Mesendoderm (in vitro differentiated cells): ENCODE results near the gene TPRA1.

ENCODE experiments used
- DNase-seq: peaks from one replicate; pipeline ENCODE4 v3.0.0; 2013
- H2AK5ac ChIP-seq: 2 replicates; pipeline ENCODE4 v1.6.1; 2013; ENCODE audit warnings: low read length, inconsistent platforms
- H2BK120ac ChIP-seq: 2 replicates; pipeline ENCODE4 v1.6.1; 2013; ENCODE audit warnings: low read depth, mild to moderate bottlenecking, low read length, moderate library complexity, mixed read lengths
- H2BK15ac ChIP-seq: replicated peaks from 2 replicates; pipeline ENCODE4 v1.6.1; 2013; ENCODE audit warnings: low read depth, mild to moderate bottlenecking, moderate library complexity
- H2BK5ac ChIP-seq: 2 replicates; pipeline ENCODE4 v1.6.1; 2013; ENCODE audit warnings: low read length, inconsistent platforms
- H3K18ac ChIP-seq: 2 replicates; pipeline ENCODE4 v1.6.1; 2013; ENCODE audit warnings: mild to moderate bottlenecking, low read length, mixed read lengths
- H3K23ac ChIP-seq: one replicate; pipeline ENCODE4 v1.6.1; 2013; ENCODE audit warnings: low read length
- H3K27ac ChIP-seq: 2 replicates; pipeline ENCODE4 v1.5.1; 2013; ENCODE audit warnings: low read depth, mild to moderate bottlenecking, inconsistent platforms, low read length, moderate library complexity
- H3K27me3 ChIP-seq: 2 replicates; pipeline ENCODE4 v1.6.1; 2013; ENCODE audit warnings: low read length, control low read depth, mild to moderate bottlenecking, inconsistent platforms; ENCODE audit not compliant: insufficient read depth, poor library complexity
- H3K36me3 ChIP-seq: 2 replicates; pipeline ENCODE4 v1.6.1; 2013; ENCODE audit warnings: low read length, inconsistent platforms; ENCODE audit not compliant: control insufficient read depth, insufficient read depth
- H3K4ac ChIP-seq: one replicate; pipeline ENCODE4 v1.6.1; 2013; ENCODE audit warnings: low read depth, mild to moderate bottlenecking, low read length, moderate library complexity
- H3K4me1 ChIP-seq: 2 replicates; pipeline ENCODE4 v1.6.1; 2013; ENCODE audit warnings: low read depth, low read length, inconsistent platforms; ENCODE audit not compliant: control insufficient read depth
- H3K4me2 ChIP-seq: 2 replicates; pipeline ENCODE4 v1.6.1; 2013; ENCODE audit warnings: low read length
- H3K4me3 ChIP-seq: 2 replicates; pipeline ENCODE4 v1.5.1; 2013; ENCODE audit warnings: mild to moderate bottlenecking, low read length
- H3K56ac ChIP-seq: one replicate; pipeline ENCODE4 v1.6.1; 2013; ENCODE audit warnings: low read length
- H3K79me1 ChIP-seq: 2 replicates; pipeline ENCODE4 v1.6.1; 2013; ENCODE audit warnings: low read length, inconsistent platforms
- H3K79me2 ChIP-seq: 2 replicates; pipeline ENCODE4 v1.6.1; 2013; ENCODE audit warnings: mild to moderate bottlenecking, low read length; ENCODE audit not compliant: control insufficient read depth, insufficient read depth
- H3K9ac ChIP-seq: 2 replicates; pipeline ENCODE4 v1.6.1; 2013; ENCODE audit warnings: low read length, inconsistent platforms
- H4K5ac ChIP-seq: one replicate; pipeline ENCODE4 v1.6.1; 2013; ENCODE audit warnings: low read length
- H4K8ac ChIP-seq: one replicate; pipeline ENCODE4 v1.6.1; 2013; ENCODE audit warnings: low read depth, mild to moderate bottlenecking, control low read depth, low read length, moderate library complexity
- WGBS: extraction: QIAGEN DNeasy Blood & Tissue Kit; methylation state at CpG from one replicate; pipeline ENCODE4 v1.1.7; 2013; ENCODE audit warnings: low lambda C conversion rate, missing lambda C conversion rate; ENCODE audit not compliant: insufficient coverage; ENCODE audit errors: extremely low coverage; 5-methylcytosine and 5-hydroxymethylcytosine counted together

TPRA1 gene

DNA sequence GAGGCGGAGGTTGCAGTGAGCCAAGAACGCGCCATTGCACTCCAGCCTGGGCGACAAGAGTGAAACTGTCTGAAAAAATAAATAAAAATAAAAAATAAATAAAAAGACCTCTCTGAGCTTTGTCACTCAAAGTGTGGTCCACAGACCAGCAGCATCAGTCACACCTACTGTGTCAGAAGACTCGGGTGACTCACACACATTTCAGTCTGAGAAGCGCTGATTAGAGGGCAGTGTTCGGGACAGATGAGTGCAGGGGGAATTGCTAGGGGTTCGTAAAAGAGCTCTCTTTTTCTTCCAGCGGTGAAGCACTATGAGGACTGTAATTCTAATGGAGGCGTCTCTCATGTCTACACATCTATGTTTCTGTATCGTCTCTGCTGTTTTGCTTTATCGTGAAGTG is 44.1 kb upstream of the TPRA1 start:
- Histone ChIP-seq H3K56ac (no peak overlapping the region), H3K4me2 (no peak overlapping the region), H3K9ac (no peak overlapping the region), H2BK5ac (no peak overlapping the region), H3K18ac (no peak overlapping the region), H3K4ac (no peak overlapping the region), H3K36me3 (no peaks in the 10 kb centered on the region), H2BK120ac (no peak overlapping the region), H3K27ac (no peak overlapping the region), H2BK15ac (no peak overlapping the region), H4K5ac (no peak overlapping the region), H3K79me1 (no peaks in the 10 kb centered on the region), H3K27me3 (no peaks in the 10 kb centered on the region), H2AK5ac (no peak overlapping the region), H3K4me1 (no peaks in the 10 kb centered on the region), H3K23ac (no peak overlapping the region), H3K79me2 (no peaks in the 10 kb centered on the region), H4K8ac (no peak overlapping the region), H3K4me3 (no peak overlapping the region)
- no peak for DNase-seq
- no CpG with 5 or more reads among the region's 12 CpGs for WGBS

DNA sequence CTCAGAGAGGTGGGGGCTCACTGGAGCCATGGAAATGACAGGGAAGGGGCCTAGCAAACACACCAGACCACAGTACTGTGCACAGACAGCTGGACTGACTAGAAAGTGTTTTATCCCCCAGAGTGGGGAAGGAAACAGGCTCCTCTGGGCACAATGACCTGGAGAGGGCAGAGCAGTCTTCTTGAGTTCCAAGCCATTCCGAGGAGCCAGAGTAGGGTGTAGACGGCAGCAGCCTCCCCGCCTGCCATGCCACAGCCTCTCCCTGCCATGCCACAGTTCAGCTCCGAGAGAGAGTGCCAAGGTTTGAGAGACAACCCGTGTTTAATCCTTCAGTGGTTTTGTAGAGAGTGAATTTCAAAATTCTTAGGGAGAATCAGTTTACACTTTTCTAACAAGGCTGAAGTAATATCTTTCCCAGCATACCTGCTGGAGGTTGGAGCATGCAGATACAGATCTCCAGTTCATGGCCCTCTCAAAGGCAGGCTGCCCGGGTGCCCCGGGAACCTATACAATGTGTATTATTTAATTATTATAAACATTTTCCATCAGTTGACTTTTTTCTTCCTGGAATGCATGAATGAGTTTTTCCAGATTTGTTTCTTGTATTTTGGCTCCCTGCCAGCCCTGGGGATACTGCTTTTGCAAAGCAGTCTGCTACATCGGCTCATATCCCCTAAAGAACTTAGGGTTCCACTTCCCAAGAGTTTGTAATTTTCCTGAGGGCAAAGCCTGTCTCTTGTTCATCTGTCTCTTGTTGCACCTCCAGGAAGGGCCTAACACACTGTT is 41.7 kb upstream of the TPRA1 start:
- H3K56ac ChIP-seq, result no peak overlapping the region
- H4K5ac ChIP-seq, result no peak overlapping the region
- no peak overlapping the region for H3K4ac ChIP-seq
- peaks cover 12% of the 10 kb centered on the region for H3K27me3 ChIP-seq
- no peaks in the 10 kb centered on the region for H3K36me3 ChIP-seq
- H2AK5ac ChIP-seq, result no peak overlapping the region
- H2BK5ac ChIP-seq, result no peak overlapping the region
- no peak overlapping the region for H2BK120ac ChIP-seq
- no peak overlapping the region for H3K4me2 ChIP-seq
- H3K79me1 ChIP-seq, result no peaks in the 10 kb centered on the region
- no peaks in the 10 kb centered on the region for H3K79me2 ChIP-seq
- no peak overlapping the region for H3K4me3 ChIP-seq
- no peak overlapping the region for H2BK15ac ChIP-seq
- H4K8ac ChIP-seq, result no peak overlapping the region
- no peak overlapping the region for H3K18ac ChIP-seq
- no peak overlapping the region for H3K9ac ChIP-seq
- H3K4me1 ChIP-seq, result no peaks in the 10 kb centered on the region
- H3K23ac ChIP-seq, result no peak overlapping the region
- no peak overlapping the region for H3K27ac ChIP-seq
- DNase-seq, result no peak
- no CpG with 5 or more reads among the region's 8 CpGs for WGBS

GRCh38 chr3:127630811-127631714 is 40.5 kb upstream of the TPRA1 start:
- H3K4me2 ChIP-seq, result no peak overlapping the region
- H3K79me2 ChIP-seq, result no peaks in the 10 kb centered on the region
- no peak overlapping the region for H2BK120ac ChIP-seq
- no peak overlapping the region for H4K8ac ChIP-seq
- H4K5ac ChIP-seq, result no peak overlapping the region
- H3K79me1 ChIP-seq, result no peaks in the 10 kb centered on the region
- H3K4me1 ChIP-seq, result no peaks in the 10 kb centered on the region
- no peaks in the 10 kb centered on the region for H3K36me3 ChIP-seq
- no peak overlapping the region for H3K4ac ChIP-seq
- H3K27ac ChIP-seq, result no peak overlapping the region
- no peak overlapping the region for H3K18ac ChIP-seq
- H3K27me3 ChIP-seq, result peaks cover 12% of the 10 kb centered on the region
- no peak overlapping the region for H3K23ac ChIP-seq
- H3K9ac ChIP-seq, result no peak overlapping the region
- no peak for DNase-seq
- no peak overlapping the region for H3K4me3 ChIP-seq
- no peak overlapping the region for H3K56ac ChIP-seq
- no peak overlapping the region for H2AK5ac ChIP-seq
- WGBS, result no CpG with 5 or more reads among the region's 12 CpGs
- H2BK15ac ChIP-seq, result no peak overlapping the region
- H2BK5ac ChIP-seq, result no peak overlapping the region

GRCh38 chr3:127629467-127630403 is 39.2 kb upstream of the TPRA1 start:
- Histone ChIP-seq H3K79me1 (no peaks in the 10 kb centered on the region), H2BK5ac (no peak overlapping the region), H2AK5ac (no peak overlapping the region), H3K79me2 (no peaks in the 10 kb centered on the region), H3K23ac (no peak overlapping the region), H3K4me3 (no peak overlapping the region), H3K27me3 (peaks cover 12% of the 10 kb centered on the region), H3K4ac (no peak overlapping the region), H3K4me2 (peak overlapping the region; percentile 1), H3K18ac (no peak overlapping the region), H3K56ac (no peak overlapping the region), H3K4me1 (no peaks in the 10 kb centered on the region), H2BK120ac (no peak overlapping the region), H3K9ac (no peak overlapping the region), H3K36me3 (no peaks in the 10 kb centered on the region), H4K8ac (no peak overlapping the region), H2BK15ac (no peak overlapping the region), H4K5ac (no peak overlapping the region), H3K27ac (no peak overlapping the region)
- no CpG with 5 or more reads among the region's 65 CpGs for WGBS
- no peak for DNase-seq

DNA sequence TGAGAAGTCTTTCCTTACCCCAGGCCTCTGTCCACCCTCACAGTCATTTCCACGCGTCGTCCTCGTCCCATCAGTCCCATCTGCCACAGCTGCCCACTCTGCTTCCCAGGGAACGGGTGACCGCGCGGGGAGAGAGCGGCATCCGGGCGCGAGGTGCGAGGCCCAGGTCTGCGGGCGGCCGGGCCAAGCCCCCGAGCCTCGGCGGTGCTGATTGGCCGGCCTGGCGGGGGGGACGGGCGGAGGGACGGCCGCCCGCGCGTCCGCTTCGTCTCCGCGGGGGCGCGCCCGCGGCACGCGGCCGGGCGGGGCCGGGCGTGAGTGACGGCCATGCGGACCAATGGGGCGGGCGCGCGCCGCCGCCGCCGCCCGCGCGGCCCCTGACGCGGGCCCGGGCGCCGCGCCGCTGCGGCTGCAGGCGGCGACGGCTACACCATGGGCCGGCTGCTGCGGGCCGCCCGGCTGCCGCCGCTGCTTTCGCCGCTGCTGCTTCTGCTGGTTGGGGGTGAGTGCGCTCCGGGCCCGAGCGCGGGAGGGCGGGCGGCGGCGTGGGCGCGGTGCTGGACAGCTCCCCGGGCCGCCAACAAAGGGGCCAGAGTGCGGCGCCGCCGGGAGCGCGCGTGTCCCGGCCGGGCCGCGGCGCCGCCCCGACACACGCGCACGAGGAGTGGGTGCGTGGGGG is 38.4 kb upstream of the TPRA1 start, which contains the start of gene PODXL2:
Gene PODXL2, plus strand, starts transcription at position 398 of the 679 bp plus-strand sequence. Its CDS starts 35 bp downstream, at position 433.
- Histone ChIP-seq H3K27ac (no peak within 1 kb of the TSS), H3K79me2 (no peaks in the 10 kb centered on the region), H2AK5ac (no peak within 1 kb of the TSS), H3K4ac (no peak within 1 kb of the TSS), H3K4me1 (no peaks in the 10 kb centered on the region), H4K5ac (no peak within 1 kb of the TSS), H2BK120ac (no peak within 1 kb of the TSS), H3K27me3 (peaks cover 12% of the 10 kb centered on the region), H3K4me2 (peak within 1 kb of the TSS; percentile 1), H3K36me3 (no peaks in the 10 kb centered on the region), H3K4me3 (no peak within 1 kb of the TSS), H2BK15ac (no peak within 1 kb of the TSS), H3K18ac (no peak within 1 kb of the TSS), H3K23ac (no peak within 1 kb of the TSS), H3K9ac (no peak within 1 kb of the TSS), H4K8ac (no peak within 1 kb of the TSS), H2BK5ac (no peak within 1 kb of the TSS), H3K79me1 (no peaks in the 10 kb centered on the region), H3K56ac (peak within 1 kb of the TSS; percentile 34)
- peak; percentile 60 for DNase-seq
- WGBS, result no CpG with 5 or more reads among the region's 105 CpGs
